DMS153 (cell line): ENCODE measurements around the gene TTN.
A peak's percentile ranks its signal among the peaks of the same experiment; 100 is the strongest.

Experiments
- DNase-seq: peaks from one replicate; lab custom pipeline; 2025; lab: John Stamatoyannopoulos, UW

Gene TTN

GRCh38 chr2:178491612-178492011 lies 315.6 kb downstream of the TTN start:
- no peak for DNase-seq

GRCh38 chr2:178485356-178485755 lies 321.9 kb downstream of the TTN start:
- no peak for DNase-seq

- peak; percentile 64 for DNase-seq
Observed at GRCh38 chr2:178484245-178485041, 322.8 kb downstream of the TTN start.

- no peak for DNase-seq
Observed at GRCh38 chr2:178482437-178482836, 324.8 kb downstream of the TTN start.

GRCh38 chr2:178480227-178481181 lies 326.7 kb downstream of the TTN start, which contains the start of gene PLEKHA3:
Gene PLEKHA3, plus strand, starts transcription at chr2:178480457. Its CDS starts 413 bp downstream, at chr2:178480870.
- DNase-seq = peak; percentile 87

GRCh38 chr2:178479758-178480226 lies 327.4 kb downstream of the TTN start:
- DNase-seq = no peak

GRCh38 chr2:178479275-178479616 lies 328.0 kb downstream of the TTN start:
- DNase-seq = no peak

GRCh38 chr2:178478439-178479274 lies 328.6 kb downstream of the TTN start, which contains the start of gene FKBP7:
Gene FKBP7, minus strand, starts transcription at chr2:178478600. Its CDS starts 101 bp downstream, at chr2:178478499.
- peak; percentile 65 for DNase-seq

- no peak for DNase-seq
Observed at GRCh38 chr2:178478130-178478438, 329.1 kb downstream of the TTN start.

- DNase-seq = no peak
Observed at GRCh38 chr2:178477443-178478129, 329.6 kb downstream of the TTN start.

GRCh38 chr2:178476477-178476876 lies 330.7 kb downstream of the TTN start:
- DNase-seq = no peak
